ENCODE data around the gene DBN1.

Gene DBN1

GRCh38 chr5:177507165-177507564, 33.7 kb upstream of the DBN1 start:
- POLR2A ChIA-PET (ENCODE audit: low non-redundant PET), result no interaction called here
- H3K27ac ChIP-seq, result peak overlapping the region; percentile 17
- no peak; the same call in 1 of the 2 replicates for TF ChIP-seq CTCF (conservative IDR thresholded peaks at IDR 0.05; ENCODE audit: low read depth)
- no peak for DNase-seq (ENCODE audit: low spot score)
- CTCF ChIA-PET, result interaction anchor here (0.6 to 1.5 kb wide), 8 partner anchors 9 to 682 kb away, joined by 3 to 6 read pairs (median 4); no protein-coding TSS in a partner anchor

- peak overlapping the region; percentile 82 for H3K27ac ChIP-seq
- ChIA-PET POLR2A (ENCODE audit: low non-redundant PET) (interaction anchor here (1.2 kb wide), 1 partner anchor 11 kb away, joined by 7 read pairs; no protein-coding TSS in a partner anchor), CTCF (interaction anchor here (3.4 kb wide), 1 partner anchor 102 kb away, joined by 14 read pairs; no protein-coding TSS in a partner anchor)
- no peak for TF ChIP-seq CTCF (conservative IDR thresholded peaks at IDR 0.05; ENCODE audit: low read depth)
- DNase-seq (ENCODE audit: low spot score), result no peak
These were observed 31.6 kb upstream of the DBN1 start for GRCh38 chr5:177505075-177505474.

DNA sequence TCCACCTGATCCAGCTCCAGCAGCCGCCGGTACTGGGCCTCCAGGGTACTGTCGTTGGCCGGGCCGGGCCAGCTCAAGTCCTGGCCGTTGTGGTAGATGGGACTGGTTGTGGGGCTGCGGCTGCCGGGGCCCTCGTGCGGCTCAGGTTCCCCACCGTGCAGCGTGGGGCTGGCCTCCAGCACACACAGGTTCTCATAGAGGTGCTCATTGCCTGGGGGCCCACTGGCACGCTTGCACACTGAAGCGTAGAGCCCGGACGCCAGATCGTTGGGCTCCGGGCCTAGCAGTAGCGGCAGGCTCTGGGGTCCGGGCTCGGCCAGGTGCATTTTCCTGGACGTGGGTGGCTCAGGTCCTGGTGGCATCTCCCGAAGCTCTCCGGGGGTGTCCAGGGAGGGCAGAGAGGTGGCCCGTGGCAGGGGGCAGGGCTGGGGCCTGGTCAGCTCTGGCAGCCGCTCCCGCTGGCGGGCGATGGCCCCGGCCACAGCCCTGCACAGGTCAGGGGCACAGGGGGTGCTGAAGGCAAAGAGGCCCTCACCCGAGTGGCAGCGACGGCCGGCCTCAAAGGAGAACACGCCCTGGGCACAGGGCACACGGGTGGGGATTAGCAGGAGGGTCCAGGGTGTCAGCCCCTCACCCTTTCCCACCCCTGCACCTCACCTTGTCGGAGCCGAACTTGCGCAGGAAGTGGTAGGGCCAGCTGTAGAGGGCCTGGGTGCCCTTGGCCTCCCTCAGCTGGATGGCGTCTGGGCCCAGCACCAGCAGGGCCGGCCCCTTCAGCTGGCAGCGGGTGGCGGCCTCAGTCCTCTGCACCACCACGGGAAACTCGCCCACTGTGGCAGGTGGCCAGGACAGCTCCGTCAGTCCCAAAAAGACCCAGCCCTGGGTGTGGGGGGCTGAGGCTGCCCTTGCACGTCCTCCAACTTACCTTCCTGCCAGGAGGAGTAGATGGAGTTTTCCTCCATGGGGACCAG, 30.9 kb upstream of the DBN1 start:
- TF ChIP-seq CTCF (conservative IDR thresholded peaks at IDR 0.05; ENCODE audit: low read depth), result no peak
- ChIA-PET POLR2A (ENCODE audit: low non-redundant PET) (interaction anchor here (1.2 kb wide), 1 partner anchor 11 kb away, joined by 7 read pairs; no protein-coding TSS in a partner anchor), CTCF (interaction anchor here (0.6 to 3.4 kb wide), 3 partner anchors 10 to 101 kb away, joined by 3 to 14 read pairs (median 4); no protein-coding TSS in a partner anchor)
- peak overlapping the region; percentile 82 for H3K27ac ChIP-seq
- no peak for DNase-seq (ENCODE audit: low spot score)

GRCh38 chr5:177503351-177504085, 30.1 kb upstream of the DBN1 start:
- no peak for TF ChIP-seq CTCF (conservative IDR thresholded peaks at IDR 0.05; ENCODE audit: low read depth)
- CTCF ChIA-PET, result interaction anchor here (0.5 to 3.4 kb wide), 6 partner anchors 9 to 185 kb away, joined by 3 to 14 read pairs (median 3); no protein-coding TSS in a partner anchor
- DNase-seq (ENCODE audit: low spot score), result no peak
- peak overlapping the region; percentile 82 for H3K27ac ChIP-seq
- POLR2A ChIA-PET (ENCODE audit: low non-redundant PET), result no interaction called here

GRCh38 chr5:177502886-177503285, 29.5 kb upstream of the DBN1 start:
- peak overlapping the region; percentile 82 for H3K27ac ChIP-seq
- DNase-seq (ENCODE audit: low spot score), result no peak
- ChIA-PET POLR2A (ENCODE audit: low non-redundant PET) (no interaction called here), CTCF (interaction anchor here (0.5 to 3.4 kb wide), 5 partner anchors 8 to 193 kb away, joined by 3 to 14 read pairs (median 3); no protein-coding TSS in a partner anchor)
- no peak for TF ChIP-seq CTCF (conservative IDR thresholded peaks at IDR 0.05; ENCODE audit: low read depth)

All from RWPE1 (cell line).